Stimulated activated CD4-positive, alpha-beta T cell treated with anti-CD3 and anti-CD28 coated beads, Interleukin-1b, Interleukin-23, amount 100 ng/mL, for 1 hour (primary cell): ENCODE measurements around the gene LRRC53.

Source experiments
- DNase-seq, 2 donors: peaks; one replicate each; pipeline ENCODE4 v3.0.0-alpha.2; 2020; ENCODE audit warnings: low read depth in 2 of 2

The LRRC53 gene

DNA sequence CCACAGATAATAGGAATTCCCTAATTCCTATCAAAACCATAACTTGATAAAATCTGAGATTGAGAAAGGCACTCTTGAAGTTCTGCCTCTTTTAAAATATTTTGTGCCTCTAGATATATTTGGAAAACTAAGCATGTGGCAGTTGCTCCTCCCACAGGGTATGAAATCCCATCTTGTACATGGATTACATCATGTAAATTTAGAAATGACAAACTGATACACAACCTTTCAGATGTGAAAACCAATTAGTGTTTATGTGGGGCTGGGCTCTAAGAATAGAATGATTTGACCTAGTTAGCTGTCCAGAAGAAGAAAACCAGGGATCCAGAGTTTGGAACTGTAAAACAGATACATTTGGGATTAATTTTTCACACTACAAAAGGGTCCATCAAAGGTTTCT lies 15.7 kb downstream of the LRRC53 start:
- DNase-seq, result no peak

DNA sequence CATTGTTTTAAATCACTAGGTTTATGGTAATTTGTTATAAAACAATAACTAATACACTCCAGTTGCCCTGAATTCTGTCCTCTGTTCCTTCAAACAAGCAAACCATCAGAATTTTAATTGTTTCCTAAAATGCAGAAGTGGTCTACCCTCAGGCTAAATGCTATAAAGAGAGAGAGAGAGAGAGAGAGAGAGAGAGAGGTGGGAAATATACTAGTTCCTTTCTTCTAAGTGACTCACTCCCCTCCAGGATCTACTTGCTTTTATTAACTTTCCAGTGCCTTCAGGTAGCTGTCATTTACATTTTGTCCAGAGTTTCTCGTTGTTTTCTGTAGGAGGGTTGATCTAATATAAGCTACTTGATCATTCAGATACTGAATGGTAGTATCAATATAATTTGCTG lies 26.4 kb downstream of the LRRC53 start:
- DNase-seq, result no peak

DNA sequence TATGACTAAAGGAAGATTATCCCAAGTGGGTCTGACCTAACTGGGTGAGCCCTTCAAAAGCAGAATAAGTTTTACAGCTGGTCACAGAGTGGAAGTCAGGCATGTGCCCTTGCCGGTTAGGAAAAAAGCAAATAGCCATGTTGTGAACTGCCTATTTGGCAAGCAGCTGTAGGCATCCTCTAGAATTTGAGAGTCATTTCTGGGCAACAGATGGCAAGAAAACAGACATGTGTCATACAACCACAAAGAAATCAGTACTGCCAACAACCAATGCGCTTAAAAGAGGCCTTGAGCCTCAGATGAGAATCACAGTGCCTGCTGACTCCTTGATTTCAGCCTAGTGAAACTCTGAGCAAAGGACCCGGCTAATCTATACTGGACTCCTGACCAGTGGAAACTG lies 26.8 kb downstream of the LRRC53 start:
- no peak for DNase-seq

DNA sequence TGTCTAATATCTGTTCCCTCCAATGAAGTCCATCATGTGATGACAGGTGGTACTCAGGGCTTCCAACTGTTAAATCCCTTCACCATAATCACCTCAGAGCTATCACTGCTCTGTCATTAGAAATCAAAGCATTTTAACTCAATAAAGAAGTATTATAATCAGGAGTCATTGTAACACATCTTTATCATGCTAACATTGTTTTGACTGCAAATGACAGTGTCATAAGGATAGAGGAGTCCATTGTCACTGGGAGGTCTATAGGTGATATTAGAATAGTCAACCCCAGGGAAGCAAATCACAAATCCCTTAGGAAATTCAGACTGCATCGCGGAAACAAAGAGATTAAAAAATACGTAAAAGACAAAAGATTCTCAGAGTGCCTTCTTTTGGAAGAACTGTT lies 30.8 kb downstream of the LRRC53 start:
- no peak for DNase-seq

DNA sequence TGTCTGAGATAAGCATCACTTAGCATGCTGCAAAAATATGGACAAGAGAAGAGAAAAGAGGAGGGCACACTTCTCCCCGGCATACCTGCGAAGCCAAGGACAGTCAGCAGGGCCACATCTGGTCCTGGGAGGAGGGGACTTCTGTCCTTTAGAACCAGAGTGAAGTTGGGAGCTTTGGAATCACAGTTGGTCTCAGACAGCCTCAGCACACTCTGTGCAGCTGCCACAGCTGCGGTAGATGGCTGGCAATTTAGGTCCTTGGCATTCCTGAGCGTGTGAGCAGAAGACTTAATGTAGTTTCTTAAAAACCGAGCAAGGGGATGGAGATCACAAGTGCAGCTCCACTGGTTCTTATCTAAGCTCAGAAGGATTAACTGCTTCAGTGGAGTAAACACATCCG lies 32.3 kb downstream of the LRRC53 start:
- DNase-seq, result no peak

DNA sequence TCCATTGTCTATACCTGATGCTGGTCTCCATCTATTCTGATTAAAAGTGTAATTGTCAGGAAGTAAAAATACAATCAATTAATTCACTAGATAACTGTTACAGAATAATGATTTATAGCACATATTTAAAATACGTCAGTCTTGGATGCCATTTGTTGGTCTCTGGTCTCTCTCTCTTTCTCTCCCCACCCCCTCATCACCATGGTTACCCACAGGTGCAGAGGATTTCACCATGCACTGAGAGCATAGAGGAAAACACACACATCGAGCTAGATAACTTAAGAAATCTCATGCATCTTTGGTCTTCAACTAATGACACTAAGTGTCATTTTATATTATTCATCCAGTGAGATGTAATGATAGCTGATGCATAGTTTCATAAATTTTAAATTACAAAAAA lies 33.4 kb downstream of the LRRC53 start:
- DNase-seq, result no peak

DNA sequence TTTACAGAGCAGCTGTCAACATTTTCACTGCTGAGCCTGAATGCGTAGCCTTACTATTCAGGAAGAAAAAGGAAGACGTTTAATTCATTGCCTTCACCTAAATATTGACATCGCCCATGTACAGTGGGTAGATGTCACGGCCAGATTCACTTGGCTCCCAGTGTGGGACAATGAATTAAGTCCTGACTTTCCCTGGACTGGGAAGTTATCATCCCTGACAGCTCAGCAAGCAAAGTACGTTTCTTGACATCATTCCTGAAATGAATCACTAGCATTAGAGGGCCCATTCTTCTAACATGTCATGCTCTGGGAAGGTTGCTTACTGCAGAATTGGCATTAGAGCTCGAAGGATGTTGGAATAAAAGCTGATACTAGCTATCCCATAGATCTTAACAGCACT lies 37.8 kb downstream of the LRRC53 start:
- DNase-seq, result no peak

DNA sequence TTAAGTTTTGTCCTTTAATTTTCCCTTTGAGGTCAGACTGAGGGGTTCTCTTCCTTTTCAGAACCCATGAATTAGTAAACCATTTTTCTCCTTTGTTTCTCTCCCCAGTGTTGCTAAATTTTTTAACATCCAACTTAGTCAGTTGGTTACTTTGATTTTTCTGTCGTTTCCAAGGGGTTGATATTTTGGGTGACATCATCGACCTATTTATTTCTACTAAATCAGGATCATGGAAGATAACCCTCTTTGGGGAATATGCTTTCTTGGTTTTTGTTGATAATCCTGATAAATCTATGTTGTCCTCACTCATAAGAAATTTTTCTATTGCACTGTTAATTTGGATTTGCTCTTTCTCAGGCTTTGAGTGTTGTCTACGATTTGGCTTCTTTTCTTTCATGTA lies 40.9 kb downstream of the LRRC53 start:
- DNase-seq, result no peak

DNA sequence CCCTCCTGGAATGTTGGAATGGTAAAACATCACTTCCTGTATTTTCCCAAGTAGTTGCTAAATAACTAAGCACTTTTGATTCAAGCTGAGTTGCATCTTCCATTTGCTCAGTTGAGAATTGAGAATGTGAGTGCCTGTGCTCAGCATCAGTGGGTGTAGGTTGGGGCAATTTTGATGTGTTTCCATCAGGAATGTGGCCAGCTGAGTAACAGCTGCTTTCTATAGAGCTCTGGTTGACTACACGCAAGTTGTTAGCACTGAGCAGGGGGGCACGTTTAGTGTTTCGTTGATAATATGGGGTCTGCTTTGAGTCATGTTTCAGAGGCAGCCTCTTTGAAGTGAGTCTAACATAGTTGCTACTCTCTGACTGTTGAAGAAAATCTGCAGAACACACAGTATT lies 41.5 kb downstream of the LRRC53 start:
- no peak for DNase-seq

DNA sequence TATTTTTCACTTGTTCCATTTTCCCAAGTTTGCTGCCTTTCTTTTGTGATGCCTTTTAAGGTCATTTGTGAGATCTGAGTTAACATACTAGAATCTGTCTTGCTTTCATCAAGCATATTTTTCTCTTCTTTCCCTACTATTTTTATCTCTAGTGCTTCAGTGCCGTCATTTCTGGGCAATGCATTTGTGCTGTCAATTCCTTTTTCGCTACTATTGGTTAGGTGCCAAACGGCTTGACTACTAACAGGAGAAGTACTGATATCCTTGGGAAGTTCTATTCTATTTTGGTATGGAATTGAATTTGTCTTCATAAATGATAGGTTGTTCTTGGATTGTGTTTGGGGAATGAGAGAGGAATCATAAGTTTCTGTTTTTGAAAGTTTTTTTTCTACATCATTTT lies 42.2 kb downstream of the LRRC53 start:
- DNase-seq, result no peak

DNA sequence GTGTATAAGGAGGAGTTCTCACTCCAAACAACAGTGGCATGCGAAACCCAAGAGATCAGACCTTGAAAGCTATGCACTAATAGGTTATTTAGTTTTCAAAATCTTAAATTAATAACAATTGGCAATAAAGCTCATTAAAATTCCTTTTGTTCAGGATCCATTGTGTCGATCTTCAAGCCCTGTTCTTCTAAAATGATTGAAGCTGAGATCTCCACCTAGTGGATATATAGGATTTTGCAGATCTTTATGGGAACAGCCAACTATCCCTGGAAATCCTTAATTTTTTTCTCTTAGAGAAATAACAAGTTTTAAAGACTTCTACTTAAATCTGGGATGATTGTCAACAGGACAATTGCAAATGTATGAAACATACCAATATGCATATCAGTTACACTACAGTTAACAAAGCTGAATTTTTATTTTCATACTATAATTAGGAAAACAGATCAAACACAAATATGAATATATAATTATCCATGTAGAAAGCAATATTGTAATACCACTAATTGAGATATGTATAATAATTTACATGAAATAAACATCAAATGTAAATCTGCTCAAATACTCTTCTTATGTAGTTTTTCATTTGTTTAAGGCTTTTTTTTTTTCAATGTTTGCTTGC lies 43.3 kb downstream of the LRRC53 start:
- no peak for DNase-seq

DNA sequence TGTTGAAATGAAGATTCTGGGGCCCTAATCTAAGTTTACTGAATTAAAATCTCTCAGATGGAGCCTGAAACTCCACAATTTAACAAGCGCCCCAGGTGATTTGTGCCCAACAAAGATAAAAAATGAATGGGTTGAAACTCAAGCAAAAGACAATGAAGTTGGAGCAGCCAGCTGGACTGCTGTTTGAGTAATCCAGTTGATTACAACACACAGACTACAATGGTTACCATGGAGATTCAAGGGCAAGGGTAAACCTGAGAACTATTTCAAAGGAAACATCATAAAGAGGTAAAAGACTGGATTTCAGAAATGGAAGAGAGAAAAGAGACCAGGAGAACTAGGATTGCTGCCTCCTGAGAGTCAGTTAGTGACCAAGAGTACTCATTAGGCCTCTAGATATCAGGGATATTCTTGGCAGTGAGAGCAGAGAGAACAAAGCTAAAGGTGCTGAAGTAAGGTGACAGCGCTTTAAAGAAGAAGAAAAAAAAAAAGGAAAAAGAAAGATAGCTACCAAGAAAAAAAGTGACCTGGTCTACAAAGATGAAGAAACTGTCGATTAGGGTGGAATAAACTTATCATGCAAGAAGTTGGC lies 44.5 kb downstream of the LRRC53 start:
- no peak for DNase-seq

DNA sequence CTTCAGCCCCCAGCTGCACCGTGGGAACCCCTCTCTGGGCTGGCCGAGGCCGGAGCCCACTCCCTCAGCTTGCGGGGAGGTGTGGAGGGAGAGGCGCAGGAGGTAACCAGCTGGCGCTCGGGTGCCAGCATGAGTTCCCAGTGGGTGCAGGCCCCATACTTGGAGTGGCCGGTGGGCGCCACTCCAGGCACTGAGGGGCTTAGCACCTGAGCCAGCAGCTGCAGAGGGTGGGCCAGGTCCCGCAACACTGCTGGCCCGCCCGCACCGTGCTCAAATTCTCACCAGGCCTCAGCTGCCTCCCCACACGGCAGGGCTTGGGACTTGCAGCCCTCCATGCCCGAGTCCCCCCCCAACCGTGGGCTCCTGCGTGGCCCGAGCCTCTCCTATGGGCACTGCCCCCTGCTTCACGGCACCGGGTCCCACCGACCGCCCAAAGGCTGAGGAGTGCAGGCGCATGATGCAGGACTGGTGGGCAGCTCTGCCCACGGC lies 47.2 kb downstream of the LRRC53 start:
- DNase-seq, result no peak

DNA sequence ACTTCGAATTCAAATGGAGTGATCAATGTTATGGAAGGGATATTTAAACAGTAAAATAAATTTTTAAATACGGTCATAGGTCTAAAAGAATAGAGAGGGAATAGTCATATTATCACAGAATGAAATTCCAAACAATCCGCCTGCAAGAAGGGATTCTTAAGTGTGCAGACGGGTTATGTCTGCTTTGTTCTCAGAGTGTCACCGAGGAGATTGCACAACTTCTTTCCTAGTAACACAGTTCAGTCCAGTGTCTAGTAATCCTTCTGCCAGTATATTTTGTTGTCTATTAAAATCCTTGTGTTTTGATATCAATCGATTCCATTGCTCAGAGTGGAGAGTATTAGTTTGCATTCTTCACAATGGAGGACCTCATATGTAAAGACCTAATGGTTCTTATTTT lies 48.4 kb downstream of the LRRC53 start:
- DNase-seq, result no peak

DNA sequence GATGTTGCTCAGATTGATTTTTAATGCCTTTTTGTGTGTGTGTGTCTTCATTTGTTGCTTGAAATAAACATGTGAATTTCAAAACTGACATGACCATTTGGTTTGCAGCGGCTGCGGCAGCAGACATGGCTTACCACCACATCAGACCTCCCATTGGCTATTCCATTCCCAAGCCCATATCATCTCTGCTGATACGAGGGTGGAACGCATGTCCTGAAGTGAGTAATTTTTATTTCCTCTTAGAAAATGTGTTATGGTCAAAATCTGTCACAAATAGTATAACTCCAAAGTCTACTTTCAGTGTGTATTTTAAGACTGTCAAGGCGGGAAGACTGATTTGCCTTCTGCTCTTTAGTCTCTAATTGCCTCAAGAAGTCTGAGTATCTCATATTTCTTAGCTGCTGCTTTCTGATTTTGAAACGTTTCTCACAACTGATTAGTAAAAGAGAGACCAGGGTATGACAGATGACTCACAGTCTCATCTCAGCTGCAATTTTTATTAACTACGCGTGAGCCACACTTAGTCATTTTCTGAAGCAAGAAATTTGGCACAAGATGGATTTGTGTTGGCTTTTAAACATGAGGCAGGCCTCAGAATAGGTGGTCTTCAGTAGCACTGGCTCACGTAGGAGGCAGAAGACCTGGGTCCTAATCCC lies 49.0 kb downstream of the LRRC53 start:
- no peak for DNase-seq

DNA sequence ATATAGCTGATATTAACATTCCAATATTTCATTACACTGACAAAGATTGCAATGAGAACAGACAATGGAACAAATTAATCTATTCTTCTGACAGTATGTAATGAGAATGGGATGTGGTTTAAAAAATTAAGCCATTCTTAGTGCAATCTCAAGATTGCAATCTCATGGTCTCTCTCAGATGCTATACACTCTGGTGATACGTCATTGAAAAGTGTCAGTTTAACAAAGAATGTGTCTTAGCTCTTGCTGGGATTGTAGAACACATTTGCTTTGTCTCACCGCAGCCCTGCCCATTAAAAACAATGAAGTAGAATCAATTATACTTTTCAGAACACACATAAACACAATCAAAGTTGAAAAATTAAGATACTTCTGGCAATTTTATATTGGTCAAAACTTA lies 55.2 kb downstream of the LRRC53 start:
- DNase-seq, result no peak

DNA sequence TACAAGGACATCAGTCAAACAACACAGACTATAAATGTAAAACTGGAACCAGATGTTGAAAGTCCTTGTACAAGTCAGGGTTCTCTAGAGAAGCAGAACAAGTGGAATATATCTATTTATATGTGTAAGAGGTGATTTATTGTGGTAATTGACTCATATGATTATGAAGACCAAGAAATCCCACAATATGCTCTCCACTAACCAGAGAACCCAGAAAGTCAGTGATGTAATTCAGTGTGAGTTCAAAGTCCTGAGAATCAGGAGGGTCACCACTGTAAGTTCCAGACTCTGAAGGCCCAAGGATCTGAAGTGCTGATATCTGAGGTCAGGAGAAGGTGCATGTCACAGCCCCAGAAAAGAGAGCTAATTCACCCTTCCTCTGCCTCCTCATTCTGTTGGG lies 57.0 kb downstream of the LRRC53 start:
- no peak for DNase-seq

DNA sequence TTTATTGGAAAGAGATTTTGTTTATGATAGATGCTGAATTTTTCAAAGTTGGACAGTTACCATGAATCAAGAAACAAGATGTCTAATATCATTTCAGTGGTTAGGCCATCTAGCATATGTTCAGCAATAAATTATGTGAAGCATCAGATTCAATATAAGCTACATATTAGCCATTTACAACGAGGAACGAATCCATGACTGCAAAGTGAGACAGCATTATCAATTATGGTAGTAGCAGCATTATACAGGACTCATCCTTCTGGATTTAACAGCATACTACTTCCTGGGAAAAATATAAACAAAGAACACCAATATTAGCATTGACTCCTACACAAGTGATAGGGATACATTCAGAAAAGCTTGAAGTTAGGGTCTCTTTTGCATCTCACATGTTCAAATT lies 59.1 kb downstream of the LRRC53 start:
- DNase-seq, result no peak

DNA sequence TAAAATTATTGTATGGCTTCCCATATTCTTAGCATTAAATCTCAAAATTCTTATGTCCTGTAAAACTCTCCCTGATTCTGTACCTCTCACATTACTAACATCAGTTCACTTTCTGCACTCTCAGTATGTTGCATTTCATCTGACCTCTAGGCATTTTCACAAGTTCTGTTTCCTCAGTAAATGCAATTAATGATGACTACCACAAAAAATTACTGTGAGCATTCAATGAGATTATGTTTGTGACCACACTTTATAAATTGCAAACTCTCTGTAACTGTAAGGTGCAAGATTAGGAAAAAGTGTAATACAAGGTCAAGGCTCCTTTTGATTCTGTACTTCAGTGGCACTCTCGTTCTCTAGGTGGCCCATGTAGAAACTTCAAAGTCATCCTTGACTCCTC lies 60.4 kb downstream of the LRRC53 start:
- no peak for DNase-seq

DNA sequence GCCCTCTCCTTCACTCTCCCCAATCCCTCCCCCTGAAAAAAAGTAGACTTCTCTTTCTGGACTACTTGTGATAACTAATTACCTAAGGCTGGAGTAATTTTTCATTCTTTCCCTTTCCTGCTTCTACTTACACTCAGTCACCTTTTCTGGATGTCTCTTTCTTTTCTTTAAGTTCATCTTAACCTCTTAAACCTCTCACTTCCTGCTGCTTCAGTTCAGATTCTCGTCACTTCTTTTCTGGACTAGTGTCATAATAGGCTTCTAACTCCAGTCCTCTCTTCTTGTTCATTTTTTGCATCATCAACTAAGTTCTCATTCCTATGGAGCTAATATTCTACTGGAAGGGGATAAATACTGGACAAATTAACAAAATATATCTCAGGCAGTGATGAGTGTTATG lies 75.4 kb downstream of the LRRC53 start:
- no peak for DNase-seq

DNA sequence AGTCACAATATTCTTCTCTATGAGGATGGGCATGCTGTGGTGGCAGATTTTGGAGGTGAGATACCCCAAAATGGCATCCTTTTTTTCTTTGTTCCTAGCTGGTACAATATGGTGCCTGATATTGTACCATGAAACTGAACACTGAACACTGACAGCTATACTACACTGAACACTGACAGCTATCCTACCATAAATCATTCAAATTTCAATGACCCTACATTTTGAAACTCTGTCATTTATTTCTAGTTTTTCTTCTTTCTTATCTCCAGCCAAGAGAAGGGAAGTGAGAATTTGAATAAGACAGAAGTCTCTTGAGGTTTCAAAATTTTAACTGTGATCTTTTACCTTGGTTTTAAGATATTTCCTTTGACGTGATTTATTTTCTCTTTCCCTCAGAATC lies 76.3 kb downstream of the LRRC53 start:
- DNase-seq, result no peak

DNA sequence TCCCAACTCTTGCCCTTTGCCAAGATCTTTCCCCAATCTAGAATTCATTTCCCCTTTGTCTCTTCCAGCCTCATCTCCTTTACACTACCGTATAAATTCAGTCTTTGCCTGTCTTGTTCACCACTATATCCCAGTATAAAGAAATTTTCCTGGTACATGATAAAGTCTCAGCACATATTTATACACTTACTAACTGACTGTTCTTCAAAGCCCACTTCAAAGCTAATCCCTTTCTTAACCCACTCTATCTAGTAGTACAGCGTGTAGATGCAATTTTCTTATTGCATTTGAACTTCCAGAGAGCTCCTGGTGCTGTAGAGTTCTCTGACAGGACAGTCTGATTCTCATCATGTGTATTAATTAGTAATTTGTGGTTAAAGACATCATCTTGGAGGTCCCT lies 78.1 kb downstream of the LRRC53 start:
- no peak for DNase-seq

DNA sequence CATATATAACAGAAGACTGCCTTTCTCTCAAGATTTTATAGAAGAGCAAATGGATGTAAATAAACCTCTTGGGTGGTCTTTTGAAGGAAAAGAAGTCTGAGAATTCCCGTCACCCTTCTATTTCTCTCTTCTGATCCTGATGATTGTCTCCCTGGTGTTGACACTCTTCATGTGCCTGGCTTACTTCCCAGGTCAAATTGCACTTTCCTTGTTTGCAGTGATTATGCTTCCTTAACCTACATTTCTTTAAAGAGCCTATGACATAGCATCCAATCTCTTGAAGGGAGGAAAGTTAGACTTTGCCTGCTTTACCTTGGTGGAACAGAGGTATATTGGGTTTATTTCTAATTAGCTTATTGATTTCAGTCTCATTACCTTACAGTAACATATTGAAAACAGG lies 80.1 kb downstream of the LRRC53 start:
- no peak for DNase-seq

DNA sequence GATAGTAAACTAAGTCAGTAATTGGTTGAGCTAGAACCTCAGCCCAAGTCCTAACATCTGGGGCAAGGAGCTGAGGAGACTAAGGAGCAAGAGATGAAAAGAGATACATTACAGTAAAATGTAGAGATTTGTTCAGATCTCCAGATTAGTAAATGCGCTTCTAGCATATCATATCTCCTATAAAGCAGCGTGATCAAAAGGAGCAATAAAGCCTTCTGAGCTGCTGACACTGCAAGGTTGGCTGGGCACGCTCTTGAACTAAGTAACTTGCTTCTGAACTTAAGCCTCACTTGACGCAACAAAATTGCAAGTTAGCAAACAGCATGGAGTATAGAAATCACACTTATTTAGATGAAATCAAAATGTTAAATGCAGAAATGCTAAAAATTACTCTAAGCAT lies 80.9 kb downstream of the LRRC53 start:
- DNase-seq, result no peak
